ENCODE measurements around the gene PDE4D. TPM values are rescaled to one million over a fixed set of nuclear protein-coding genes. Genes with fewer than 3 reads are reported as not detected.

The PDE4D gene
- total and polyA plus RNA-seq, 3 donors from 2014 or later, result 7.8 to 13.9 (median 8.7) TPM

DNA sequence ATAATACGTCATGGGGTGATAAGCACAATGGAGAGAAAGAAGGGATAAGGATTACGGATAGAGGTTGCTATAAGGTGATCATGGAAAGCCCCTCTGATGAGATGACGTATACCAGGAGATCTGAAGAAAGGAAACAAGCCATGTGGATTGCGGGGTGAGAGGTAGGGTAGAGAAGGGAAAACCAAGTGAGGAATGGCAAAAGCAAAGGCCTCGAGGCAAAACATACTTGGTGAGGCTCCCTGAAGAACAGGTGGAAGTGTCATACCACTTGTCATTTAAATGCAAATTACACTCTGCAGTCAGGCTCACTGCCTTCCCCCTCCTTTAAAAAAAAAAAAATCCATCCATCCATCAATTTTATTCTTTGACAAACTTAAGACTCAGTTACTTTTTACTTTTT is 889.9 kb downstream of the PDE4D start:
- TF ChIP-seq, protein P1, sequence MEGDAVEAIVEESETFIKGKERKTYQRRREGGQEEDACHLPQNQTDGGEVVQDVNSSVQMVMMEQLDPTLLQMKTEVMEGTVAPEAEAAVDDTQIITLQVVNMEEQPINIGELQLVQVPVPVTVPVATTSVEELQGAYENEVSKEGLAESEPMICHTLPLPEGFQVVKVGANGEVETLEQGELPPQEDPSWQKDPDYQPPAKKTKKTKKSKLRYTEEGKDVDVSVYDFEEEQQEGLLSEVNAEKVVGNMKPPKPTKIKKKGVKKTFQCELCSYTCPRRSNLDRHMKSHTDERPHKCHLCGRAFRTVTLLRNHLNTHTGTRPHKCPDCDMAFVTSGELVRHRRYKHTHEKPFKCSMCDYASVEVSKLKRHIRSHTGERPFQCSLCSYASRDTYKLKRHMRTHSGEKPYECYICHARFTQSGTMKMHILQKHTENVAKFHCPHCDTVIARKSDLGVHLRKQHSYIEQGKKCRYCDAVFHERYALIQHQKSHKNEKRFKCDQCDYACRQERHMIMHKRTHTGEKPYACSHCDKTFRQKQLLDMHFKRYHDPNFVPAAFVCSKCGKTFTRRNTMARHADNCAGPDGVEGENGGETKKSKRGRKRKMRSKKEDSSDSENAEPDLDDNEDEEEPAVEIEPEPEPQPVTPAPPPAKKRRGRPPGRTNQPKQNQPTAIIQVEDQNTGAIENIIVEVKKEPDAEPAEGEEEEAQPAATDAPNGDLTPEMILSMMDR (IDR thresholded peaks at IDR 0.05), result no peak
- TF ChIP-seq POLR2A (IDR thresholded peaks at IDR 0.05), result no peak
- DNase-seq, result no peak
- Histone ChIP-seq H3K27me3 (no peaks in the 10 kb centered on the region), H3K9me3 (no peaks in the 10 kb centered on the region), H3K36me3 (ENCODE audit: low read depth, missing control alignments) (no peaks in the 10 kb centered on the region), H3K27ac (no peak overlapping the region), H3K4me3 (no peak overlapping the region), H3K4me1 (no peaks in the 10 kb centered on the region)
- intact Hi-C loops (cut with DNase I; ENCODE audit: low total_unique reads), result no loop called here
- 91 to 95% methylated on average over 5 of the region's 5 CpGs for WGBS, 2 donors

DNA sequence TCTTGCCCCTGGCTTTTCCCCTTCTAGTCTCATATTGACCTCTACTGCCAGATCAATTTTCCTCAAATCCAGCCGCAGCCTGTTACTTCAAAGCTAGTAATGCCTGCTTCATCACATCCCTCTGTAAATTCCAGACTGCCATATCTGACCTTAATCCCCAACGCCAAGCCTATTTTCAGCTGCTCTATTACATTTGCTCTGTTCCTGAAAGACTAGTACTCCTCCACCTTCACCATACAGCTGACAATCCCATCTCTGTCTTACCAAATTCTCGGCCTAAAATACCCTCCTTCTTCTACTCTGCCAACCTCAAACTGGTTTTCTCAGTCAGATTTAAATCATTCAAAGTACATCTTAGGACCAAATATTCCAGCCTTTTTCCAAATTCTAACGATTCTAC is 890.4 kb downstream of the PDE4D start:
- H3K27me3 ChIP-seq, result no peaks in the 10 kb centered on the region
- TF ChIP-seq, protein P1 (IDR thresholded peaks at IDR 0.05), result no peak
- TF ChIP-seq POLR2A (IDR thresholded peaks at IDR 0.05), result no peak
- WGBS, 2 donors, result 91 to 94% methylated on average over 4 of the region's 4 CpGs
- H3K36me3 ChIP-seq (ENCODE audit: low read depth, missing control alignments), result no peaks in the 10 kb centered on the region
- H3K4me1 ChIP-seq, result no peaks in the 10 kb centered on the region
- DNase-seq, result no peak
- H3K4me3 ChIP-seq, result no peak overlapping the region
- no peak overlapping the region for H3K27ac ChIP-seq
- H3K9me3 ChIP-seq, result no peaks in the 10 kb centered on the region
- intact Hi-C loops (cut with DNase I; ENCODE audit: low total_unique reads), result no loop called here

DNA sequence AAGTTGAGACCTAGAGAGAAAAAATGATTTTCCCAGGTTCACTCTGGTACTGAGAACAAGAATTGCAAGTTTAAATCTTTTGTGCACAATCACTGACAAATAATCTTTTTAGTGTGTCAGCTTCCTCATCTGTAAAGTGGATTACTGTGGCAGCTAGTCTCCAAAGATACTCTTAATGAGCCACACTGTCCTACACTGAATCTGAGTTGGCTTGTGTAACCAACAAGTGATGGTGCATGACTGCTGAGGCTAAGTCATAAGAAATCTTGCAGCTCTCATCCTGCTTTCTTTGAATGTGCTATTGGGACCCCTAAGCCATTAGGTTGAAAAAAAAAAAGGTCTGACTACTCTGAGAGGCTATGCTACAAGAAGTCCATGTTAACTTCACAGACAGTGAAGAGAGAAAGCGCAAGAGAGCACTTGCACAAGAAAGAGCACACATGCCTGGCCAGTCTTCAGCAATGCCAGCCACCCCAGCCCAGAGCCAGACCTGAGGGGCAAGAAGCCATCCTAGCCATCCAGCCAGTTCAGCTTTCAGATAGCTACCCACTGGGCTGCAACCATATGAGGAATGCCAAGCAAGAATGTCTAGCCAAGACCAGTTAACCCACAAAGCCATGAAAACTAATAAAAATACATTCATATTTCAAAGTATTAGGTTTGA is 891.2 kb downstream of the PDE4D start:
- WGBS, 2 donors, result 95 to 100% methylated on average over 1 of the region's 1 CpG
- Histone ChIP-seq H3K4me1 (no peaks in the 10 kb centered on the region), H3K27me3 (no peaks in the 10 kb centered on the region)

DNA sequence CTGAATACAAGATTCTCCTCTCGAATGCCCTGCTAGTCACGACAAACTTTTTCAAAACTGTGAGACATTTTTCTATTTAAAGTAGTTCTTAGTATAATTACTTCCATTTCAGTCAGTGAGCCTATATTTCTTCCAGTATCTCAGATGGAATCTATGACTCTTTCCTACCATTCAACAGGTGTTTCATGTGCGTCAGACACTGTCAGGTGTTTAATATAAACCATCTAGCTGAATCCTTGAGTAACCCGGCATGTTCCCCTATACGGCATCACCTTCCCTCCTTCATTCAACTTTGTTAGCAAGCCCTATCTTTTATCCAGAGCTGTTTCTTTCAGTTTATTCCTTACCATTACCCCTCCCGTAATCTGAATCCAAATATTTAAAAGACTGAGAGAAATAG is 891.8 kb downstream of the PDE4D start:
- intact Hi-C loops (cut with DNase I; ENCODE audit: low total_unique reads), result no loop called here
- TF ChIP-seq, protein P1 (IDR thresholded peaks at IDR 0.05), result no peak
- no peak for TF ChIP-seq POLR2A (IDR thresholded peaks at IDR 0.05)
- Histone ChIP-seq H3K9me3 (no peaks in the 10 kb centered on the region), H3K27ac (no peak overlapping the region), H3K36me3 (ENCODE audit: low read depth, missing control alignments) (no peaks in the 10 kb centered on the region), H3K4me3 (no peak overlapping the region), H3K4me1 (no peaks in the 10 kb centered on the region), H3K27me3 (no peaks in the 10 kb centered on the region)
- WGBS, 2 donors, result 89 to 90% methylated on average over 6 of the region's 6 CpGs
- DNase-seq, result no peak

More for the DNA sequence above, 891.2 kb downstream of the PDE4D start:
- no peaks in the 10 kb centered on the region for H3K36me3 ChIP-seq (ENCODE audit: low read depth, missing control alignments)
- DNase-seq, result no peak
- no peak overlapping the region for H3K4me3 ChIP-seq
- H3K27ac ChIP-seq, result no peak overlapping the region
- H3K9me3 ChIP-seq, result no peaks in the 10 kb centered on the region
- intact Hi-C loops (cut with DNase I; ENCODE audit: low total_unique reads), result no loop called here
- no peak for TF ChIP-seq POLR2A (IDR thresholded peaks at IDR 0.05)
- TF ChIP-seq, protein P1 (IDR thresholded peaks at IDR 0.05), result no peak

DNA sequence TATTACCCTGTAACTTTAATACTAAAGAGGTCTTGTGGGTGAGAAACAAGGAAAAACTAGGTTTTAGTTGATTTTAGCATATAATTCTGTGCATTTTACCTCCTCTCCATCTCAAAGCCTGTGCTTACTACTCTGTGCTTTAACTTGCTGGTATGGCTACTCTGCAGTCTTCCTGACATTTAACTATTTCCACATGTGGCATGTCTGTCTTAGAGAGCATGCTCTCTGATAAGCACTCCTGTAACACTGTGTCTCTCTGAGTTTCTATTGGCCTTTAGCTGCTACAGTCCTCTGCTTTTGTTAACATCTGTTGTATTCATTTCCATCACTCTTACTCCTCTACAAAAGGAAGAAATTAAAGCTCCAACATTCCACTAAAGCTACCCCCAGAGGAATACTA is 892.4 kb downstream of the PDE4D start:
- TF ChIP-seq, protein P1 (IDR thresholded peaks at IDR 0.05), result no peak
- TF ChIP-seq POLR2A (IDR thresholded peaks at IDR 0.05), result no peak
- no peak for DNase-seq
- Histone ChIP-seq H3K4me3 (no peak overlapping the region), H3K4me1 (no peaks in the 10 kb centered on the region), H3K27ac (no peak overlapping the region), H3K27me3 (no peaks in the 10 kb centered on the region), H3K9me3 (no peaks in the 10 kb centered on the region), H3K36me3 (ENCODE audit: low read depth, missing control alignments) (no peaks in the 10 kb centered on the region)
- intact Hi-C loops (cut with DNase I; ENCODE audit: low total_unique reads), result no loop called here
